Measurements from ENCODE around the gene TJP3. TPM values are rescaled to one million over a fixed set of nuclear protein-coding genes. Genes with fewer than 3 reads are reported as not detected.

TJP3 gene
- total RNA-seq, 2 donors from 2014 or later, result 0.10 TPM; not detected in 1

GRCh38 chr19:3785938-3786824 is 78.0 kb downstream of the TJP3 start, which contains the start of gene MATK:
Gene MATK, minus strand, starts transcription at chr19:3786381. Its CDS starts 1,246 bp downstream, at chr19:3785135.
- intact Hi-C loops (cut with DNase I), result no loop called here
- no peak for DNase-seq (ENCODE audit: low spot score)

GRCh38 chr19:3788996-3789778 is 81.0 kb downstream of the TJP3 start:
- DNase-seq (ENCODE audit: low spot score), result no peak
- intact Hi-C loops (cut with DNase I), result no loop called here

- DNase-seq (ENCODE audit: low spot score), result no peak
- intact Hi-C loops (cut with DNase I), result loop anchor here in 1 of 2 donors (5.0 kb wide), 1 partner anchor 1887 kb away; no protein-coding TSS in a partner anchor
Measured at GRCh38 chr19:3790209-3790734, 82.1 kb downstream of the TJP3 start.

GRCh38 chr19:3790941-3791340 is 82.8 kb downstream of the TJP3 start:
- no peak for DNase-seq (ENCODE audit: low spot score)
- intact Hi-C loops (cut with DNase I), result loop anchor here in 1 of 2 donors (5.0 kb wide), 1 partner anchor 1886 kb away; no protein-coding TSS in a partner anchor

- no peak for DNase-seq (ENCODE audit: low spot score)
- intact Hi-C loops (cut with DNase I), result loop anchor here in 1 of 2 donors (5.0 kb wide), 1 partner anchor 1885 kb away; no protein-coding TSS in a partner anchor
Measured at GRCh38 chr19:3792114-3792513, 83.9 kb downstream of the TJP3 start.

- intact Hi-C loops (cut with DNase I), result loop anchor here in 1 of 2 donors (5.0 kb wide), 1 partner anchor 1884 kb away; no protein-coding TSS in a partner anchor
- DNase-seq (ENCODE audit: low spot score), result no peak
Measured at GRCh38 chr19:3793799-3794198, 85.6 kb downstream of the TJP3 start.

GRCh38 chr19:3796358-3796757 is 88.2 kb downstream of the TJP3 start:
- DNase-seq (ENCODE audit: low spot score), result no peak
- intact Hi-C loops (cut with DNase I), result no loop called here

- no peak for DNase-seq (ENCODE audit: low spot score)
- intact Hi-C loops (cut with DNase I), result no loop called here
Measured at GRCh38 chr19:3798137-3798536, 90.0 kb downstream of the TJP3 start.

Other genes with a start within 250 kb of the TJP3 start
- not detected for gene SMIM24, start 227.9 kb upstream of the TJP3 start, total RNA-seq
- gene SMIM44, start 224.9 kb upstream of the TJP3 start, total RNA-seq, result not detected
- gene DOHH, start 207.7 kb upstream of the TJP3 start, total RNA-seq, result 10 to 100 TPM; 10.1 to 10.7 TPM
- gene FZR1, start 202.1 kb upstream of the TJP3 start, total RNA-seq, result 10 to 100 TPM; 29.0 to 29.5 TPM
- 1 to 10 TPM in 1 of 2 donors, under 1 TPM in 1; 0.90 to 2.6 TPM for gene TEKTIP1, start 169.2 kb upstream of the TJP3 start, total RNA-seq
- 10 to 100 TPM; 49.6 to 52.7 TPM for gene MFSD12, start 150.8 kb upstream of the TJP3 start, total RNA-seq
- gene HMG20B, start 135.4 kb upstream of the TJP3 start, total RNA-seq, result 100 to 1,000 TPM in 1 of 2 donors, 10 to 100 TPM in 1; 96.8 to 111 TPM
- gene GIPC3, start 122.9 kb upstream of the TJP3 start, total RNA-seq, result 10 to 100 TPM; 13.9 to 14.6 TPM
- gene TBXA2R, start 101.5 kb upstream of the TJP3 start, total RNA-seq, result 10 to 100 TPM; 46.9 to 49.6 TPM
- gene CACTIN, start 81.6 kb upstream of the TJP3 start, total RNA-seq, result 10 to 100 TPM; 13.0 to 17.0 TPM
- gene PIP5K1C, start 7.9 kb upstream of the TJP3 start, total RNA-seq, result 10 to 100 TPM; 80.9 to 85.4 TPM
- gene APBA3, start 53.3 kb downstream of the TJP3 start, total RNA-seq, result 10 to 100 TPM; 10.5 to 13.1 TPM
- gene MRPL54, start 54.3 kb downstream of the TJP3 start, total RNA-seq, result 10 to 100 TPM; 45.3 to 58.8 TPM
- gene RAX2, start 63.8 kb downstream of the TJP3 start, total RNA-seq, result not detected
- 1 to 10 TPM; 1.1 to 2.8 TPM for gene MATK, start 78.0 kb downstream of the TJP3 start, total RNA-seq
- gene ZFR2, start 160.7 kb downstream of the TJP3 start, total RNA-seq, result not detected
- under 1 TPM in 1 of 2 donors, not detected in 1; 0.05 TPM for gene ATCAY, start 172.3 kb downstream of the TJP3 start, total RNA-seq
- 1 to 10 TPM in 1 of 2 donors, under 1 TPM in 1; 0.51 to 2.3 TPM for gene NMRK2, start 224.7 kb downstream of the TJP3 start, total RNA-seq

Data from posterior vena cava (tissue), 2 donors.